Liver (tissue), 9 donors: Measurements from ENCODE around the gene ARHGAP40. TPM values are rescaled to one million over a fixed set of nuclear protein-coding genes. Genes with fewer than 3 reads are reported as not detected.

Source experiments
- DNase-seq: peaks from one replicate; pipeline ENCODE4 v3.0.0-alpha.2; 2017; ENCODE audit warnings: low spot score
- H3K27ac ChIP-seq, 2 donors: one replicate each; pipeline ENCODE4 v1.7.0; 2013; ENCODE audit warnings: inconsistent platforms in 2 of 2, low read length in 2 of 2, control low read depth in 1 of 2, low read depth in 1 of 2, mild to moderate bottlenecking in 1 of 2
- H3K27me3 ChIP-seq, 4 donors: one replicate each; pipeline versions ENCODE4 v1.6.1 to v1.7.0; 2013; ENCODE audit warnings: low read length in 3 of 4, inconsistent platforms in 1 of 4, mild to moderate bottlenecking in 1 of 4, moderate library complexity in 1 of 4; ENCODE audit not compliant: control insufficient read depth in 4 of 4, insufficient read depth in 4 of 4
- H3K36me3 ChIP-seq, 4 donors: one replicate each; pipeline versions ENCODE4 v1.6.1 to v1.7.0; 2013; ENCODE audit warnings: low read length in 3 of 4, mild to moderate bottlenecking in 3 of 4, low read depth in 1 of 4, moderate library complexity in 1 of 4; ENCODE audit not compliant: control insufficient read depth in 4 of 4, insufficient read depth in 3 of 4
- H3K4me1 ChIP-seq, 4 donors: one replicate each; pipeline versions ENCODE4 v1.6.1 to v1.7.0; 2013; ENCODE audit warnings: low read length in 3 of 4, mild to moderate bottlenecking in 3 of 4, moderate library complexity in 1 of 4; ENCODE audit not compliant: control insufficient read depth in 4 of 4, insufficient read depth in 4 of 4
- H3K4me3 ChIP-seq, 3 donors: one replicate each; pipeline versions ENCODE4 v1.6.1 to v1.7.0; 2013; ENCODE audit warnings: low read length in 3 of 3, control low read depth in 1 of 3, low read depth in 1 of 3, mild to moderate bottlenecking in 1 of 3
- H3K9ac ChIP-seq, 2 donors: one replicate each; pipeline ENCODE4 v1.7.0; 2013; ENCODE audit warnings: low read length in 2 of 2, mild to moderate bottlenecking in 2 of 2, moderate library complexity in 2 of 2, control low read depth in 1 of 2, low read depth in 1 of 2
- H3K9me3 ChIP-seq, 4 donors: one replicate each; pipeline versions ENCODE4 v1.6.1 to v1.7.0; 2013; ENCODE audit warnings: low read length in 3 of 4; ENCODE audit not compliant: control insufficient read depth in 4 of 4
- ATF3 ChIP-seq: IDR thresholded peaks from 2 replicates; pipeline ENCODE4 v1.6.1; 2016; ENCODE audit warnings: antibody characterized with exemption
- EGR1 ChIP-seq, 2 donors: IDR thresholded peaks; 2 replicates each; pipeline ENCODE4 v1.6.1; 2016 to 2018; ENCODE audit warnings: antibody characterized with exemption in 2 of 2, low read depth in 2 of 2
- FOXA1 ChIP-seq: IDR thresholded peaks from 2 replicates; pipeline ENCODE4 v1.6.1; 2016; ENCODE audit warnings: antibody characterized with exemption
- FOXA2 ChIP-seq: IDR thresholded peaks from 2 replicates; pipeline ENCODE4 v1.6.1; 2016; ENCODE audit warnings: antibody characterized with exemption
- GABPA ChIP-seq, 2 donors: IDR thresholded peaks in 1 of 2; conservative IDR thresholded peaks in 1 of 2; 2 replicates each; pipeline ENCODE4 v1.6.1; 2016; ENCODE audit warnings: antibody characterized with exemption in 2 of 2, mild to moderate bottlenecking in 1 of 2, moderate library complexity in 1 of 2
- HNF4A ChIP-seq, 2 donors: conservative IDR thresholded peaks; 2 replicates each; pipeline ENCODE4 v1.6.1; 2016; ENCODE audit warnings: antibody characterized with exemption in 2 of 2, mild to moderate bottlenecking in 2 of 2
- HNF4G ChIP-seq: IDR thresholded peaks from 2 replicates; pipeline ENCODE4 v1.6.1; 2016; ENCODE audit warnings: antibody characterized with exemption
- JUND ChIP-seq, 2 donors: IDR thresholded peaks; 2 replicates each; pipeline ENCODE4 v1.6.1; 2016; ENCODE audit warnings: antibody characterized with exemption in 2 of 2
- NR2F2 ChIP-seq: IDR thresholded peaks from 2 replicates; pipeline ENCODE4 v1.6.1; 2016; ENCODE audit warnings: antibody characterized with exemption
- RAD21 ChIP-seq, 2 donors: IDR thresholded peaks; 2 replicates each; pipeline ENCODE4 v1.6.1; 2016; ENCODE audit warnings: antibody characterized with exemption in 2 of 2, mild to moderate bottlenecking in 2 of 2
- RXRA ChIP-seq, 2 donors: IDR thresholded peaks; 2 replicates each; pipeline ENCODE4 v1.6.1; 2017 to 2018; ENCODE audit warnings: antibody characterized with exemption in 2 of 2, mild to moderate bottlenecking in 1 of 2
- SP1 ChIP-seq: IDR thresholded peaks from 2 replicates; pipeline ENCODE4 v1.6.1; 2018; ENCODE audit warnings: antibody characterized with exemption, mild to moderate bottlenecking
- TAF1 ChIP-seq: conservative IDR thresholded peaks from 2 replicates; pipeline ENCODE4 v1.6.1; 2016; ENCODE audit warnings: antibody characterized with exemption, mild to moderate bottlenecking
- YY1 ChIP-seq: IDR thresholded peaks from 2 replicates; pipeline ENCODE4 v1.6.1; 2016; ENCODE audit warnings: antibody characterized with exemption, mild to moderate bottlenecking
- WGBS: extraction: QIAGEN DNeasy Blood & Tissue Kit; methylation state at CpG from one replicate; pipeline ENCODE4 v1.1.7; 2013; 5-methylcytosine and 5-hydroxymethylcytosine counted together
- polyA plus RNA-seq, 2 donors: library from polyadenylated mRNA; stranded (reverse) in 1 of 2; unstranded in 1 of 2; fragments of 200-250 nt in 1 of 2; fragments of >200 nt in 1 of 2; fragmentation: Nextera tagmentation in 1 of 2; extraction: Ambion mirVana in 1 of 2; gene quantifications; one replicate each; pipeline versions ENCODE4 v1.2.1 to v1.2.3, GENCODE V29; 2013 to 2015
- total RNA-seq, 2 donors: library from RNA; depleted of rRNA; stranded (reverse); fragments of >200 nt; gene quantifications; one replicate each; pipeline ENCODE4 v1.2.3, GENCODE V29; 2014
- TF ChIP-seq, protein P1 (sequence below): IDR thresholded peaks from 2 replicates; pipeline ENCODE4 v1.6.1; 2016; ENCODE audit warnings: antibody characterized with exemption
- TF ChIP-seq, protein P2 (sequence below): IDR thresholded peaks from 2 replicates; pipeline ENCODE4 v1.6.1; 2016; ENCODE audit warnings: antibody characterized with exemption
- TF ChIP-seq, protein P3 (sequence below): fragments of 150-350 bp; IDR thresholded peaks from 2 replicates; pipeline ENCODE4 v1.5.1; 2017; ENCODE audit warnings: improper control_type of control experiment, low read depth, low read length; ENCODE audit not compliant: missing input control
- TF ChIP-seq, protein P4 (sequence below): IDR thresholded peaks from 2 replicates; pipeline ENCODE4 v1.6.1; 2016; ENCODE audit warnings: antibody characterized with exemption, mild to moderate bottlenecking
- donor health status: healthy.
- donor health status: healthy.
- donor health status: healthy.
- donor health status: healthy.
- donor health status: healthy.

Gene ARHGAP40
- total and polyA plus RNA-seq, 4 donors: 0.08 TPM; not detected in 3

- TF ChIP-seq NR2F2 (no peak), EGR1 (IDR thresholded peaks at IDR 0.05; ENCODE audit: low read depth in 2 of 2) (no peak), FOXA1 (no peak), SP1 (no peak), TAF1 (no peak), YY1 (no peak), FOXA2 (no peak), RXRA (IDR thresholded peaks at IDR 0.05) (no peak), GABPA (IDR thresholded peaks at IDR 0.05 in 1 of 2, conservative IDR thresholded peaks at IDR 0.05 in 1 of 2) (no peak), ATF3 (no peak), HNF4A (conservative IDR thresholded peaks at IDR 0.05) (no peak), RAD21 (IDR thresholded peaks at IDR 0.05) (no peak), HNF4G (no peak), JUND (IDR thresholded peaks at IDR 0.05) (no peak)
- TF ChIP-seq, protein P1, sequence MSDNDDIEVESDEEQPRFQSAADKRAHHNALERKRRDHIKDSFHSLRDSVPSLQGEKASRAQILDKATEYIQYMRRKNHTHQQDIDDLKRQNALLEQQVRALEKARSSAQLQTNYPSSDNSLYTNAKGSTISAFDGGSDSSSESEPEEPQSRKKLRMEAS: no peak
- TF ChIP-seq, protein P2, sequence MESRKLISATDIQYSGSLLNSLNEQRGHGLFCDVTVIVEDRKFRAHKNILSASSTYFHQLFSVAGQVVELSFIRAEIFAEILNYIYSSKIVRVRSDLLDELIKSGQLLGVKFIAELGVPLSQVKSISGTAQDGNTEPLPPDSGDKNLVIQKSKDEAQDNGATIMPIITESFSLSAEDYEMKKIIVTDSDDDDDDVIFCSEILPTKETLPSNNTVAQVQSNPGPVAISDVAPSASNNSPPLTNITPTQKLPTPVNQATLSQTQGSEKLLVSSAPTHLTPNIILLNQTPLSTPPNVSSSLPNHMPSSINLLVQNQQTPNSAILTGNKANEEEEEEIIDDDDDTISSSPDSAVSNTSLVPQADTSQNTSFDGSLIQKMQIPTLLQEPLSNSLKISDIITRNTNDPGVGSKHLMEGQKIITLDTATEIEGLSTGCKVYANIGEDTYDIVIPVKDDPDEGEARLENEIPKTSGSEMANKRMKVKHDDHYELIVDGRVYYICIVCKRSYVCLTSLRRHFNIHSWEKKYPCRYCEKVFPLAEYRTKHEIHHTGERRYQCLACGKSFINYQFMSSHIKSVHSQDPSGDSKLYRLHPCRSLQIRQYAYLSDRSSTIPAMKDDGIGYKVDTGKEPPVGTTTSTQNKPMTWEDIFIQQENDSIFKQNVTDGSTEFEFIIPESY: no peak
- TF ChIP-seq, protein P3, sequence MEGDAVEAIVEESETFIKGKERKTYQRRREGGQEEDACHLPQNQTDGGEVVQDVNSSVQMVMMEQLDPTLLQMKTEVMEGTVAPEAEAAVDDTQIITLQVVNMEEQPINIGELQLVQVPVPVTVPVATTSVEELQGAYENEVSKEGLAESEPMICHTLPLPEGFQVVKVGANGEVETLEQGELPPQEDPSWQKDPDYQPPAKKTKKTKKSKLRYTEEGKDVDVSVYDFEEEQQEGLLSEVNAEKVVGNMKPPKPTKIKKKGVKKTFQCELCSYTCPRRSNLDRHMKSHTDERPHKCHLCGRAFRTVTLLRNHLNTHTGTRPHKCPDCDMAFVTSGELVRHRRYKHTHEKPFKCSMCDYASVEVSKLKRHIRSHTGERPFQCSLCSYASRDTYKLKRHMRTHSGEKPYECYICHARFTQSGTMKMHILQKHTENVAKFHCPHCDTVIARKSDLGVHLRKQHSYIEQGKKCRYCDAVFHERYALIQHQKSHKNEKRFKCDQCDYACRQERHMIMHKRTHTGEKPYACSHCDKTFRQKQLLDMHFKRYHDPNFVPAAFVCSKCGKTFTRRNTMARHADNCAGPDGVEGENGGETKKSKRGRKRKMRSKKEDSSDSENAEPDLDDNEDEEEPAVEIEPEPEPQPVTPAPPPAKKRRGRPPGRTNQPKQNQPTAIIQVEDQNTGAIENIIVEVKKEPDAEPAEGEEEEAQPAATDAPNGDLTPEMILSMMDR: no peak
- TF ChIP-seq, protein P4, sequence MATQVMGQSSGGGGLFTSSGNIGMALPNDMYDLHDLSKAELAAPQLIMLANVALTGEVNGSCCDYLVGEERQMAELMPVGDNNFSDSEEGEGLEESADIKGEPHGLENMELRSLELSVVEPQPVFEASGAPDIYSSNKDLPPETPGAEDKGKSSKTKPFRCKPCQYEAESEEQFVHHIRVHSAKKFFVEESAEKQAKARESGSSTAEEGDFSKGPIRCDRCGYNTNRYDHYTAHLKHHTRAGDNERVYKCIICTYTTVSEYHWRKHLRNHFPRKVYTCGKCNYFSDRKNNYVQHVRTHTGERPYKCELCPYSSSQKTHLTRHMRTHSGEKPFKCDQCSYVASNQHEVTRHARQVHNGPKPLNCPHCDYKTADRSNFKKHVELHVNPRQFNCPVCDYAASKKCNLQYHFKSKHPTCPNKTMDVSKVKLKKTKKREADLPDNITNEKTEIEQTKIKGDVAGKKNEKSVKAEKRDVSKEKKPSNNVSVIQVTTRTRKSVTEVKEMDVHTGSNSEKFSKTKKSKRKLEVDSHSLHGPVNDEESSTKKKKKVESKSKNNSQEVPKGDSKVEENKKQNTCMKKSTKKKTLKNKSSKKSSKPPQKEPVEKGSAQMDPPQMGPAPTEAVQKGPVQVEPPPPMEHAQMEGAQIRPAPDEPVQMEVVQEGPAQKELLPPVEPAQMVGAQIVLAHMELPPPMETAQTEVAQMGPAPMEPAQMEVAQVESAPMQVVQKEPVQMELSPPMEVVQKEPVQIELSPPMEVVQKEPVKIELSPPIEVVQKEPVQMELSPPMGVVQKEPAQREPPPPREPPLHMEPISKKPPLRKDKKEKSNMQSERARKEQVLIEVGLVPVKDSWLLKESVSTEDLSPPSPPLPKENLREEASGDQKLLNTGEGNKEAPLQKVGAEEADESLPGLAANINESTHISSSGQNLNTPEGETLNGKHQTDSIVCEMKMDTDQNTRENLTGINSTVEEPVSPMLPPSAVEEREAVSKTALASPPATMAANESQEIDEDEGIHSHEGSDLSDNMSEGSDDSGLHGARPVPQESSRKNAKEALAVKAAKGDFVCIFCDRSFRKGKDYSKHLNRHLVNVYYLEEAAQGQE: no peak
- no peak for DNase-seq
- peaks cover 10 to 48% (median 30%) of the 10 kb centered on the region in 4 donors for H3K36me3 ChIP-seq
- no peak overlapping the region for H3K9ac ChIP-seq
- no peaks in the 10 kb centered on the region for H3K9me3 ChIP-seq
- no peaks in the 10 kb centered on the region for H3K4me1 ChIP-seq
- no peaks in the 10 kb centered on the region for H3K27me3 ChIP-seq
- H3K27ac ChIP-seq: no peak overlapping the region
- no peak overlapping the region for H3K4me3 ChIP-seq
- 98% methylated on average over 3 of the region's 3 CpGs for WGBS
Observed at GRCh38 chr20:38559764-38560163, 41.8 kb upstream of the ARHGAP40 start.
